Type B pancreatic cell (in vitro differentiated cells): ENCODE data around the gene PIP5K1B. TPM values are rescaled to one million over a fixed set of nuclear protein-coding genes. Genes with fewer than 3 reads are reported as not detected.
A peak's percentile ranks its signal among the peaks of the same experiment; 100 is the strongest.
"Not testable (repeated sequence)": the region's sequence is repeated elsewhere in the genome, so short reads cannot be mapped to it uniquely, and the experiment has no call there.

ENCODE experiments used
- DNase-seq: peaks from one replicate; pipeline ENCODE4 v3.0.0; 2021; ENCODE audit warnings: mixed read lengths; ENCODE audit not compliant: unreplicated experiment; ENCODE audit errors: extremely low spot score
- H3K27ac Mint-ChIP-seq: 2 replicates; pipeline ENCODE4 v1.8.0; 2021; ENCODE audit warnings: mild to moderate bottlenecking, mixed read lengths
- H3K27me3 Mint-ChIP-seq: 2 replicates; pipeline ENCODE4 v1.8.0; 2021; ENCODE audit warnings: mixed read lengths
- H3K36me3 Mint-ChIP-seq: 2 replicates; pipeline ENCODE4 v1.8.0; 2021; ENCODE audit warnings: mixed read lengths
- H3K4me1 Mint-ChIP-seq: one replicate; pipeline ENCODE4 v1.8.0; 2021; ENCODE audit warnings: mixed read lengths; ENCODE audit not compliant: unreplicated experiment
- H3K4me3 Mint-ChIP-seq: 2 replicates; pipeline ENCODE4 v1.8.0; 2021; ENCODE audit warnings: mild to moderate bottlenecking, mixed read lengths
- H3K9me3 Mint-ChIP-seq: 2 replicates; pipeline ENCODE4 v1.8.0; 2021; ENCODE audit warnings: mixed read lengths
- total RNA-seq: library from RNA; stranded (reverse); gene quantifications from 2 replicates; pipeline ENCODE4 v1.2.1, GENCODE V29; 2021; ENCODE audit warnings: low replicate concordance
- TF ChIP-seq, protein P1 (sequence below): fragments of 200-600 bp; sonication (generic); conservative IDR thresholded peaks from 2 replicates; pipeline ENCODE4 v1.5.0; 2021; ENCODE audit warnings: antibody characterized with exemption, mild to moderate bottlenecking

Gene PIP5K1B
- total RNA-seq, 1 donor from 2014 or later: 9.8 TPM

DNA sequence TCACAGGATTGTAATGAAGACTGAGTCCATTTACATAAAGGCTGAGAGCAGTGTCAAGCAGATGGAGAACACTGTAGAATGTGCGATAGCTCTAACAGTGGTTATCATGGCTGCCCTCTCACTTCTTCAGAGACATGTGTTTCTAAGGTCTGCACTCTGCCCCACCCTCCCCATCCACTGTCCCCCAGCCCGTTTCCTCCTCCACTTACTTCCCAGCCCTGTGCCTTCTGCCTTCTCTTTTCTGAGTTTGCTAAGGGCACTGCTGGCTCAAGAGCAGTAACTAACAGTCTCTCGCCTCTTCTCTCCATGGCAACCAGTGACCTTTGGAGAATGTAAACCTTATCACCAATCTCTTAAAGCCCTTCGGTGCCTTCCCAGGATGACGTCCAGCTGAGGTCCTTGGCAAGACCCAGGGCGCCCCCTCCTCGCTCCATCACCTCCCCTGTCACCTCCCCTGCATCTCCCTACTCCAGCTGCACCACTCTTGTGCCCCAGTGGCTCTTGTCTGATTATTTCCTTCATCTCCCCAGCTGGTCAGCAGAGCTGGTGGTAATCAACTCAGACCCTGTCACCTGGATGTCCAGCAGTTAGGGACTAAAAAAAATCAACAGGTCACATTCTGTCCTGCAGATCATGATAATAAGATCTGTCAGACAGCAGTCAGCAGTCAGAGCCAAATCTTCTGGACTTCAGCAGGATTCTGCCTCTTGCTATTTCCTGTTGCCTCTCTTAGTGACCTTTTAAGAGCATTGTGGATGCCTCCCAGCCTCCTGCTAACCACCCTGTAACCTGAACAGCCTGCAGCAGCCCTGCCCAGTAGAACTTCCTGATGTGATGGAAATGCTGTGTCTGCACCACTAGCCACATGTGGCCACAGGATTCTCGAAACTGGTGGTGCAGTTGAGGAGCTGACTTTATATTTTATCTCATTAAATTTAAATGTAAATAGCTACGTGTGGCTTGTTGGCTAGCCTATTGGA is 339.5 kb downstream of the PIP5K1B start:
- peak overlapping the region; percentile 77 for H3K27ac Mint-ChIP-seq
- no peak for DNase-seq
- H3K4me1 Mint-ChIP-seq: peaks cover 36% of the 10 kb centered on the region
- peaks cover 16% of the 10 kb centered on the region for H3K36me3 Mint-ChIP-seq
- no peaks in the 10 kb centered on the region for H3K27me3 Mint-ChIP-seq
- TF ChIP-seq, protein P1, sequence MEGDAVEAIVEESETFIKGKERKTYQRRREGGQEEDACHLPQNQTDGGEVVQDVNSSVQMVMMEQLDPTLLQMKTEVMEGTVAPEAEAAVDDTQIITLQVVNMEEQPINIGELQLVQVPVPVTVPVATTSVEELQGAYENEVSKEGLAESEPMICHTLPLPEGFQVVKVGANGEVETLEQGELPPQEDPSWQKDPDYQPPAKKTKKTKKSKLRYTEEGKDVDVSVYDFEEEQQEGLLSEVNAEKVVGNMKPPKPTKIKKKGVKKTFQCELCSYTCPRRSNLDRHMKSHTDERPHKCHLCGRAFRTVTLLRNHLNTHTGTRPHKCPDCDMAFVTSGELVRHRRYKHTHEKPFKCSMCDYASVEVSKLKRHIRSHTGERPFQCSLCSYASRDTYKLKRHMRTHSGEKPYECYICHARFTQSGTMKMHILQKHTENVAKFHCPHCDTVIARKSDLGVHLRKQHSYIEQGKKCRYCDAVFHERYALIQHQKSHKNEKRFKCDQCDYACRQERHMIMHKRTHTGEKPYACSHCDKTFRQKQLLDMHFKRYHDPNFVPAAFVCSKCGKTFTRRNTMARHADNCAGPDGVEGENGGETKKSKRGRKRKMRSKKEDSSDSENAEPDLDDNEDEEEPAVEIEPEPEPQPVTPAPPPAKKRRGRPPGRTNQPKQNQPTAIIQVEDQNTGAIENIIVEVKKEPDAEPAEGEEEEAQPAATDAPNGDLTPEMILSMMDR: no peak
- peak overlapping the region; percentile 55 for H3K4me3 Mint-ChIP-seq
- H3K9me3 Mint-ChIP-seq: no peaks in the 10 kb centered on the region

DNA sequence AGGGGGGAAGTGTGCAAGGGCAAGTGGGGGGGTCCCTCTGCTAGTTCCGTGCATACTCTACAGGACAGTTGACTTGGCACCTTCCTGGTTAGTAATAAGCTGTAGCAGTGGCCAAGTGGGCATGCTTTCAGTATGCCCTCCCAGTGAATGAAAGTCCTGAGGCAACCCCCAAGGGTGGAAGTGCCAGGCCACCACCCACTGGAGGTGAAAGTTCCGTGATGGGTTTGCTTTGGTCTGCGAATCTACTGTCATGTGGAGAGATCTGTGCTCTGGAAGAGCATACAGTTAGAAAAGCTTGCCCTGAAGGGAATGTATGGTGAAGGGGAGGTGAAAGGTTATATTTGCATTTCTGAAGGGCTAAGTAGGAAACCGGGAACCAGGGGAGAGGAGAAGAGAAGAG is 340.8 kb downstream of the PIP5K1B start:
- peaks cover 36% of the 10 kb centered on the region for H3K4me1 Mint-ChIP-seq
- no peak overlapping the region for H3K4me3 Mint-ChIP-seq
- TF ChIP-seq, protein P1: no peak
- no peak overlapping the region for H3K27ac Mint-ChIP-seq
- no peaks in the 10 kb centered on the region for H3K9me3 Mint-ChIP-seq
- H3K36me3 Mint-ChIP-seq: peaks cover 17% of the 10 kb centered on the region
- no peak for DNase-seq
- H3K27me3 Mint-ChIP-seq: no peaks in the 10 kb centered on the region

DNA sequence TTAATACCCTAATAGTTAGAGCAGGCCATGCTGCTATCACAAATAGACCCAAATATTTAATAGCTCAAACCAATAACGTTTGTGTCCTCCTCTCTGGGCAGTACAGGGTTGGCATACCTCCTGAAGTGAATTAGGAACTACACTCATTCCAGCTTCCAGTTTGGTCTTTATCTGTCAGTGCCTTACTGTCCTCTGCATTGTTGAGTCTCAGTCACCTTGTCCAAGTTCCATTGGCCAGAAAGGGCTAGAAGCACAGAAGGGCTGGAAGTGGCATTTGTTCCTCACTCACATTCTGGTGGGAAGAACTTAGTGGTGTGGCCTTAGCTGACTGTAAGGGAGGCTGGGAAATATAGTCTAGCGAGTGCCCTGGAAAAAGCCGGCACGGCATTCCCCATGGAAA is 341.7 kb downstream of the PIP5K1B start:
- H3K36me3 Mint-ChIP-seq: peaks cover 13% of the 10 kb centered on the region
- TF ChIP-seq, protein P1: no peak
- DNase-seq: no peak
- peaks cover 32% of the 10 kb centered on the region for H3K4me1 Mint-ChIP-seq
- no peaks in the 10 kb centered on the region for H3K9me3 Mint-ChIP-seq
- H3K4me3 Mint-ChIP-seq: no peak overlapping the region
- no peaks in the 10 kb centered on the region for H3K27me3 Mint-ChIP-seq
- no peak overlapping the region for H3K27ac Mint-ChIP-seq

DNA sequence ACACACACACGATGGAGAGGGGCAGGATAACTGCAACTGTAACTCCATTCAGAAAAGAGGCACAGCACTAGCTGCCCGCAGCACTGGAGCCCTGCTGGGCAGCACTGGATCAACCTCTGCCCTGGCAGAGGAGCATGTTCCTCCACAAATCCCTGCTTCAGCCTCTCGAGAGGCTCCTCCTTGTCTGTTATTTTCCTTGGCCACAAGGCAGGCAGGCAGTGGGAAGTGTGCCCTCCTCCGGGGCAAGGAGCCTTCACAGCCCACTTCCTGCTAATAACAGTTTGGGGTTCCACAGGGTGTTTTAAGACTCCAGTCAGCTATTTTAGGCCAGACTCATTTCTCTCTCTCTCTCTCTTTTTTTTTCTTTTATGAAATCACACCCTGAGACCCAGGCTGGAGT is 342.3 kb downstream of the PIP5K1B start:
- H3K4me1 Mint-ChIP-seq: peaks cover 30% of the 10 kb centered on the region
- no peak overlapping the region for H3K27ac Mint-ChIP-seq
- DNase-seq: no peak
- H3K27me3 Mint-ChIP-seq: no peaks in the 10 kb centered on the region
- H3K9me3 Mint-ChIP-seq: no peaks in the 10 kb centered on the region
- no peak overlapping the region for H3K4me3 Mint-ChIP-seq
- TF ChIP-seq, protein P1: no peak
- H3K36me3 Mint-ChIP-seq: peaks cover 13% of the 10 kb centered on the region

DNA sequence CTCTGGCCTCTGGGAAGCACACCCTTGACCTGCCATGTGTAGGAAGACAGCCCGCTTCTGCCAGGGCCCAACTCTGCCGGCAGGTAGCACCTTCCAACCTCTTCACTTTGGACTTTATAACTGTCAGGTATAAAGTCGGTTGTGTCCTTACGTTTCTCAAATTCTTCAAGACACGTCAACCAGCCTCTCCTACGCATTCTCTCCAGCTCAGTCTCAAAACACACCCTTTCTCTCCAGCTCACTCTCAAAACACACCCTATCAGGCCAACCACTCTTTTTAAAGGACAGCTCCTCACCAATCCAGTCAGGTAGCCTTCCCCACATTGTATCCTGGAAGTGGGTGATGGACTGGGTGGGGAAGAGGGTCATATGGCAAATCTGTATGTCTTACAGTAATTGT is 344.1 kb downstream of the PIP5K1B start:
- Mint-ChIP-seq H3K36me3 (peaks cover 13% of the 10 kb centered on the region), H3K4me1 (peaks cover 21% of the 10 kb centered on the region), H3K27me3 (no peaks in the 10 kb centered on the region), H3K27ac (peak overlapping the region; percentile 74), H3K9me3 (no peaks in the 10 kb centered on the region), H3K4me3 (no peak overlapping the region)
- TF ChIP-seq, protein P1: no peak
- DNase-seq: no peak

DNA sequence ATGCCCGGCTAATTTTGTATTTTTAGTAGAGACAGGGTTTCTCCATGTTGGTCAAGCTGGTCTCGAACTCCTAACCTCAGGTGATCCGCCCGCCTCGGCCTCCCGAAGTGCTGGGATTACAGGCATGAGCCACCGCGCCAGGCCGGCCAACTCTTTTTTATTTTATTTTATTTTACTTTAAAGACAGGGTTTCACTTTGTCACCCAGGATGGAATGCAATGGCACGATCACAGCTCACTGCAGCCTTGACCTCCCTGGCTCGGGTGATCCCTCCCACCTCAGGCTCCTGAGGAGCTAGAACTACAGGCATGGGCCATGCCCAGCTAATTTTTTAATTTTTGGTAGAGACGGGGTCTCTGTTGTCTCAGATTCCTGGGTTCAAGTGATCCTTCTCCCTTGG is 345.9 kb downstream of the PIP5K1B start:
- not testable (repeated sequence) for H3K4me3 Mint-ChIP-seq, H3K27me3 Mint-ChIP-seq, H3K4me1 Mint-ChIP-seq, DNase-seq, H3K27ac Mint-ChIP-seq, H3K9me3 Mint-ChIP-seq
- peaks cover 17% of the 10 kb centered on the region for H3K36me3 Mint-ChIP-seq
